Measurements from ENCODE around the gene ZNF24.

ZNF24 gene

GRCh38 chr18:35386600-35387100, 42.4 kb upstream of the ZNF24 start:
- TF ChIP-seq CTCF (conservative IDR thresholded peaks at IDR 0.05) (peak; percentile 93), ZFX (IDR thresholded peaks at IDR 0.05) (no peak)
- H3K27ac ChIP-seq: no peak overlapping the region

- no peak for TF ChIP-seq CTCF (conservative IDR thresholded peaks at IDR 0.05)
- no peak for TF ChIP-seq ZFX (IDR thresholded peaks at IDR 0.05)
- no peak overlapping the region for H3K27ac ChIP-seq
These were observed 38.9 kb upstream of the ZNF24 start for GRCh38 chr18:35383136-35383535.

DNA sequence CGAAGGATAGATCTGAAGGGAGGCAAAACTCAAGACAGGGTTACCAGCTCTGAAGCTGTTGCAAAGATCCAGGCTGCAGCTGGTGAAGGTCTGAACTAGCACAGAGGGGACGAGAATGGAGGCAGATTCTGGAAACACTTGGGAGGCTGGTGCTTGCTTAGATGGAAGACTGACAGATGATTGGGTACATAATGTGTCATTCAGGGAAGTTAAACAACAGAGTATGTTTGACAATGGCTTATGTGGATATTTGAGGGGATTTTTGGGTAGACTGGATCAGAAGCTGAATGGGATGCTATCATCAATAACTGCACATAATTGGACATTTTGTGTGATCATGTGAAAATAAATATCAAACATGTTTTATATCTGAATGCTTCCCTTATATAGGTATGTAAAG, 35.2 kb upstream of the ZNF24 start:
- no peak for TF ChIP-seq ZFX (IDR thresholded peaks at IDR 0.05)
- no peak for TF ChIP-seq CTCF (conservative IDR thresholded peaks at IDR 0.05)
- H3K27ac ChIP-seq: no peak overlapping the region

GRCh38 chr18:35378574-35378896, 34.3 kb upstream of the ZNF24 start:
- no peak overlapping the region for H3K27ac ChIP-seq
- TF ChIP-seq CTCF (conservative IDR thresholded peaks at IDR 0.05) (no peak), ZFX (IDR thresholded peaks at IDR 0.05) (no peak)

- H3K27ac ChIP-seq: no peak overlapping the region
- TF ChIP-seq ZFX (IDR thresholded peaks at IDR 0.05) (no peak), CTCF (conservative IDR thresholded peaks at IDR 0.05) (no peak)
These were observed 33.8 kb upstream of the ZNF24 start for GRCh38 chr18:35377875-35378573.

DNA sequence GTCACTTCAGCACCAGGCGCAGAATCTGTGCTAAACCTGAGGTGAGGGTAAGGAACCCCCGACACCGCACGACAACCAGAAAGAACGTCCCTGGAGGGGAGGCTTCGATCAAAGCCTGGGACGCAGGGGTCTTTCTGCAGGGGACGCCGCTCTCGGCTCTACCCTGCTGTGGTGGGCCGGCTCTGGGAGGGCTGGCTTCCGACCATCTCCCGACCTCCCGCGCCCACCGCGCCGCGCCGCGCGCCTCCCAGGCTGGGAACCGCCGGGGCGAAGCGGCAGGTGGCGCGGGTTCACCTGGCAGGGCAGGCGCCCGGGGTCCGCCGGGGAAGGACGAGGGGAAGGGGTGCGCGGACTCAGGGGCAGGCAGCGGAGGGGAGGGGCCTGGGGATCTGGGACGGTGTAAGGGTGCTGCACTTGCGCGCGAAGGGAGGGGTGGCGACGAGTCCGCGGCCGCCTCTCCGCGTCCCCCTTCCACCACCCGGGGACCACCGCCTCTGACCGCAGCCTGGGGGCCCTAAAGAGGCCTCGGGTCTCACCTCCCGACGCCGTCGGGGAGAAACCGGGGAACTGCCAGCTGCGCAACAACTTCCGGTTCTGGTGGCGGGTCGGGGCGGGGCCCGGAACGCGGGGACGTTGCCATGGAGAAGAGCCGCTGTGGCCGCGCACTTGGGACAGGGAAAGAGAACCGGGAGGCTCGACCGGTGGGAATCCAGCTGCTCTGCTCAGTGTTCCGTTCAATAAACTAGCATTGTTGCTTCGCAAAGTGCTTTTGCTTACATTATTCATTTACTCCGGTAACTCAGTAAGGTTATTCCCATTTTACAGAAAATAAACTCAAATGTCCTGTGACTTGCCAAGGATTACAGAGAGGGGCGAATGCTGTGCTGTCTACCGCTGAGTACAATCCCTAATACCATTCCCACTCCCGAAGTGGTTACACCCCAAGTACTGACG, 32.8 kb upstream of the ZNF24 start, which contains the start of gene ZNF396:
TSS of gene ZNF396 (minus strand) at position 596 of the 954 bp plus-strand sequence. CDS start 3,045 bp downstream, outside the sequence.
- TF ChIP-seq CTCF (conservative IDR thresholded peaks at IDR 0.05) (no peak), ZFX (IDR thresholded peaks at IDR 0.05) (peak; percentile 27; the same call in 1 of the 2 replicates)

DNA sequence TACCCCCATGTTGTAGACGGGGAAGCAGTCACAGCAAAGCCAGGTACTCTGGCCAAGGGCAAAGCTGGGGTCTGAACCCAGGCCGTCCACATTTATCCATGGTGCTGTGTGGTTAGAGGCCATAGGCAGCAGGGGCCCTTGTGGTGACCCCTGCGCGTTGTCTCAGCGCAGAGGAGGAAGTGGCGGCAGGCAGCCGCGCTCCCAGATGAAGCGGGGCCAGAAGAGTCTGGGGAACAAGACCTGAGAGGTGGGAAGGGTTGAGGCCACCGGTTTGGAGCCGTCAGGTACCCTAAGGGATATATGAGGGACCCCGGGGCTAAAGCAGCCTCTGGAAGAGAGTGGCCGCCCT, 32.1 kb upstream of the ZNF24 start:
- H3K27ac ChIP-seq: peak overlapping the region; percentile 63; the same call in 1 of the 2 replicates
- TF ChIP-seq CTCF (conservative IDR thresholded peaks at IDR 0.05) (no peak), ZFX (IDR thresholded peaks at IDR 0.05) (no peak)

More for the DNA sequence above, 32.8 kb upstream of the ZNF24 start, which contains the start of gene ZNF396:
- peak within 1 kb of the TSS; percentile 63 for H3K27ac ChIP-seq
